HCT116 (cell line): ENCODE results near the gene HNRNPAB. TPM values are rescaled to one million over a fixed set of nuclear protein-coding genes. Genes with fewer than 3 reads are reported as not detected.
"Not testable (repeated sequence)": the region's sequence is repeated elsewhere in the genome, so short reads cannot be mapped to it uniquely, and the experiment has no call there.

Source experiments
- ATAC-seq: fragments of 200-7000 bp; cut with Tn5 transposase; 2 replicates; pipeline ENCODE4 v1.9.1; 2020; ENCODE audit warnings: mild to moderate bottlenecking, moderate library complexity
- BruUV-seq: library from RNA; stranded (reverse); fragments of 400-500 nt; replicated peaks from 2 replicates; lab custom pipeline; 2021; lab: Mats Ljungman, UMichigan
- CTCF ChIA-PET: fragments of 300-600 bp; sonication (Branson Sonifier 250); formaldehyde crosslinking; loops from one replicate; lab custom pipeline; 2021; ENCODE audit warnings: antibody characterized with exemption; lab: Charles Lee
- POLR2A ChIA-PET: fragments of 300-600, 350-600 bp; sonication (Branson Sonifier 250); formaldehyde crosslinking; loops from one replicate; lab custom pipeline; 2021; ENCODE audit warnings: antibody characterized with exemption; lab: Charles Lee
- RAD21 ChIA-PET, 2 experiments: fragments of 300-600 bp; sonication (Branson Sonifier 250); formaldehyde crosslinking; loops; one replicate each; lab custom pipeline; 2023; ENCODE audit warnings: low total read pairs in 2 of 2; ENCODE audit not compliant: uncharacterized antibody in 2 of 2, unreplicated experiment in 2 of 2, low non-redundant PET in 1 of 2; lab: Charles Lee
- DNase-seq: peaks from one replicate; pipeline ENCODE4 v3.0.0-alpha.2; 2010; ENCODE audit warnings: low read depth, low spot score
- H2AFZ ChIP-seq: fragments of 200-600 bp; shearing (Covaris generic), sonication (generic); 2 replicates; pipeline ENCODE4 v1.6.1; 2017; ENCODE audit warnings: low read depth, mixed run types, mixed read lengths, antibody characterized with exemption, low read length; ENCODE audit not compliant: poor library complexity, severe bottlenecking
- H3K27ac ChIP-seq: 2 replicates; pipeline ENCODE4 v1.5.1; 2012; ENCODE audit warnings: low read depth, low read length
- H3K27me3 ChIP-seq: fragments of 200-600 bp; sonication (generic); 2 replicates; pipeline ENCODE4 v1.6.1; 2016; ENCODE audit warnings: mixed run types, low read length, mixed read lengths; ENCODE audit not compliant: insufficient read depth
- H3K36me3 ChIP-seq, 2 experiments: fragments of 200-500 bp in 1 of 2; fragments of 200-600 bp in 1 of 2; sonication (Bioruptor generic) in 1 of 2; sonication (generic) in 1 of 2; 2 replicates each; pipeline versions ENCODE4 v1.5.1 to v1.6.1; 2014 to 2016; ENCODE audit warnings: low read length in 2 of 2, inconsistent platforms in 1 of 2, mixed read lengths in 1 of 2, mixed run types in 1 of 2; ENCODE audit not compliant: insufficient read depth in 2 of 2, control insufficient read depth in 1 of 2
- H3K4me1 ChIP-seq, 2 experiments: fragments of 200-600 bp in 1 of 2; sonication (generic) in 1 of 2; 2 replicates each; pipeline versions ENCODE4 v1.5.1 to v1.6.1; 2012 to 2017; ENCODE audit warnings: low read length in 2 of 2, inconsistent platforms in 1 of 2, mild to moderate bottlenecking in 1 of 2, mixed read lengths in 1 of 2, mixed run types in 1 of 2, moderate library complexity in 1 of 2; ENCODE audit not compliant: insufficient read depth in 2 of 2, control insufficient read depth in 1 of 2
- H3K4me2 ChIP-seq: fragments of 200-600 bp; sonication (generic); 2 replicates; pipeline ENCODE4 v1.6.1; 2017; ENCODE audit warnings: mixed run types, low read length, mixed read lengths
- H3K4me3 ChIP-seq, 2 experiments: fragments of 200-600 bp in 1 of 2; sonication (generic) in 1 of 2; replicated peaks in 1 of 2; 2 replicates each; pipeline ENCODE4 v1.5.1; 2011 to 2016; ENCODE audit warnings: low read length in 2 of 2, control low read depth in 1 of 2, low read depth in 1 of 2, mild to moderate bottlenecking in 1 of 2, mixed read lengths in 1 of 2, mixed run types in 1 of 2
- H3K79me2 ChIP-seq: fragments of 200-600 bp; sonication (generic); 2 replicates; pipeline ENCODE4 v1.6.1; 2017; ENCODE audit warnings: mild to moderate bottlenecking, mixed run types, low read length, moderate library complexity, mixed read lengths; ENCODE audit not compliant: insufficient read depth
- H3K9ac ChIP-seq: fragments of 200-600 bp; sonication (generic); 2 replicates; pipeline ENCODE4 v1.6.1; 2016; ENCODE audit warnings: low read length, mixed read lengths
- H3K9me2 ChIP-seq: fragments of 200-600 bp; sonication (generic), shearing (Covaris generic); 2 replicates; pipeline ENCODE4 v1.6.1; 2017; ENCODE audit warnings: mixed run types, mild to moderate bottlenecking, moderate library complexity; ENCODE audit not compliant: insufficient read depth
- H3K9me3 ChIP-seq, 2 experiments: fragments of 200-500 bp in 1 of 2; fragments of 200-600 bp in 1 of 2; sonication (Bioruptor generic) in 1 of 2; sonication (generic) in 1 of 2; 2 replicates each; pipeline ENCODE4 v1.6.1; 2014 to 2017; ENCODE audit warnings: low read length in 2 of 2, mixed read lengths in 2 of 2, inconsistent platforms in 1 of 2, low read depth in 1 of 2, mild to moderate bottlenecking in 1 of 2, mixed run types in 1 of 2, moderate library complexity in 1 of 2; ENCODE audit not compliant: control insufficient read depth in 1 of 2, insufficient read depth in 1 of 2
- H4K20me1 ChIP-seq: fragments of 200-600 bp; sonication (generic), shearing (Covaris generic); 2 replicates; pipeline ENCODE4 v1.6.1; 2017; ENCODE audit warnings: mixed run types, mild to moderate bottlenecking, moderate library complexity; ENCODE audit not compliant: insufficient read depth
- ATF3 ChIP-seq: IDR thresholded peaks from 2 replicates; pipeline ENCODE4 v1.6.1; 2012
- CEBPB ChIP-seq: IDR thresholded peaks from 2 replicates; pipeline ENCODE4 v1.6.1; 2012; ENCODE audit warnings: low read depth
- CTCF ChIP-seq, 3 experiments: fragments of 200-600 bp in 1 of 3; sonication (generic) in 1 of 3; IDR thresholded peaks in 2 of 3; conservative IDR thresholded peaks in 1 of 3; 2 replicates each; pipeline ENCODE4 v1.5.1; 2012 to 2017; ENCODE audit warnings: low read depth in 2 of 3, low read length in 2 of 3, antibody characterized with exemption in 1 of 3, borderline replicate concordance in 1 of 3, control low read depth in 1 of 3, mild to moderate bottlenecking in 1 of 3, mixed read lengths in 1 of 3, mixed run types in 1 of 3, moderate library complexity in 1 of 3; ENCODE audit not compliant: insufficient read depth in 1 of 3
- EGR1 ChIP-seq: IDR thresholded peaks from 2 replicates; pipeline ENCODE4 v1.6.1; 2012; ENCODE audit warnings: low read depth
- EZH2 ChIP-seq: fragments of 200-600 bp; sonication (generic); IDR thresholded peaks from 2 replicates; pipeline ENCODE4 v1.6.1; 2017; ENCODE audit warnings: antibody characterized with exemption, mixed run types
- EZH2phosphoT487 ChIP-seq: fragments of 200-600 bp; IDR thresholded peaks from 2 replicates; pipeline ENCODE4 v1.6.1; 2018; ENCODE audit warnings: antibody characterized with exemption, borderline replicate concordance
- JUND ChIP-seq: IDR thresholded peaks from 2 replicates; pipeline ENCODE4 v1.6.1; 2012
- MAX ChIP-seq: IDR thresholded peaks from 2 replicates; pipeline ENCODE4 v1.6.1; 2012
- POLR2AphosphoS5 ChIP-seq: IDR thresholded peaks from 2 replicates; pipeline ENCODE4 v1.6.1; 2011; ENCODE audit warnings: mild to moderate bottlenecking, low read depth, low read length, moderate library complexity
- RAD21 ChIP-seq: IDR thresholded peaks from 2 replicates; pipeline ENCODE4 v1.6.1; 2012; ENCODE audit warnings: low read depth, mild to moderate bottlenecking
- SIN3A ChIP-seq: IDR thresholded peaks from 2 replicates; pipeline ENCODE4 v1.6.1; 2012; ENCODE audit warnings: low read depth
- SP1 ChIP-seq: IDR thresholded peaks from 2 replicates; pipeline ENCODE4 v1.6.1; 2012; ENCODE audit warnings: low read depth
- YY1 ChIP-seq: IDR thresholded peaks from 2 replicates; pipeline ENCODE4 v1.6.1; 2011; ENCODE audit warnings: low read length, low read depth, moderate library complexity, mild to moderate bottlenecking; ENCODE audit not compliant: insufficient replicate concordance; ENCODE audit errors: extremely low read depth
- ZBTB33 ChIP-seq: IDR thresholded peaks from 2 replicates; pipeline ENCODE4 v1.6.1; 2011; ENCODE audit warnings: mild to moderate bottlenecking, low read length, moderate library complexity; ENCODE audit not compliant: insufficient replicate concordance; ENCODE audit errors: extremely low read depth
- ZFX ChIP-seq: fragments of 450-650 bp; IDR thresholded peaks from 2 replicates; pipeline ENCODE4 v1.6.1; 2017
- ZNF274 ChIP-seq: fragments of 200-500 bp; sonication (Bioruptor generic); IDR thresholded peaks from 2 replicates; pipeline ENCODE4 v1.6.1; 2014; ENCODE audit warnings: mild to moderate bottlenecking, low read depth, low read length, inconsistent platforms
- intact Hi-C: fragments of 100-400 bp; cut with micrococcal nuclease; formaldehyde crosslinking; loops from 2 replicates; pipeline ENCODE4 v1.10.0; 2022
- total RNA-seq: library from RNA; stranded (reverse); gene quantifications from one replicate; pipeline ENCODE4 v1.2.1, GENCODE V29; 2021; ENCODE audit not compliant: unreplicated experiment

The HNRNPAB gene
- total RNA-seq, 1 experiment from 2014 or later: 273 TPM

- BruUV-seq, RAD21 ChIA-PET: not testable (repeated sequence)
These were observed 49.3 kb downstream of the HNRNPAB start for GRCh38 chr5:178253632-178254031.

GRCh38 chr5:178256746-178257145 lies 52.4 kb downstream of the HNRNPAB start:
- no peaks in the 10 kb centered on the region for H3K36me3 ChIP-seq
- ChIA-PET POLR2A (no interaction called here), RAD21 (no interaction called here), CTCF (no interaction called here)
- no peaks in the 10 kb centered on the region for H3K4me1 ChIP-seq
- H3K79me2 ChIP-seq: no peaks in the 10 kb centered on the region
- H3K27me3 ChIP-seq: no peaks in the 10 kb centered on the region
- no peaks in the 10 kb centered on the region for H4K20me1 ChIP-seq
- H3K9ac ChIP-seq: no peak overlapping the region
- no peaks in the 10 kb centered on the region for H3K9me3 ChIP-seq
- no peaks in the 10 kb centered on the region for H3K9me2 ChIP-seq
- no peak overlapping the region for H2AFZ ChIP-seq
- H3K4me2 ChIP-seq: no peak overlapping the region
- BruUV-seq: no TSS peak
- no peak for DNase-seq
- H3K4me3 ChIP-seq: no peak overlapping the region
- no peak overlapping the region for H3K27ac ChIP-seq
- no peak for ATAC-seq
- intact Hi-C loops: no loop called here
- TF ChIP-seq EZH2phosphoT487 (no peak), ATF3 (no peak), RAD21 (no peak), CEBPB (no peak), YY1 (no peak), JUND (no peak), EGR1 (no peak), SIN3A (no peak), ZNF274 (no peak), EZH2 (no peak), ZFX (no peak), POLR2AphosphoS5 (no peak), MAX (no peak), SP1 (no peak), ZBTB33 (no peak), CTCF (IDR thresholded peaks at IDR 0.05 in 2 of 3, conservative IDR thresholded peaks at IDR 0.05 in 1 of 3; ENCODE audit: borderline replicate concordance in 1 of 3, insufficient read depth in 1 of 3, low read depth in 2 of 3, low read length in 2 of 3) (no peak)

More at GRCh38 chr5:178253632-178254031, 49.3 kb downstream of the HNRNPAB start:
- CTCF ChIA-PET, H3K27me3 ChIP-seq, H3K4me3 ChIP-seq, H3K9me2 ChIP-seq, H3K9ac ChIP-seq, H3K79me2 ChIP-seq, ATAC-seq, intact Hi-C loops, H2AFZ ChIP-seq, H3K27ac ChIP-seq, H3K4me1 ChIP-seq, H3K9me3 ChIP-seq, H4K20me1 ChIP-seq, DNase-seq, H3K4me2 ChIP-seq, H3K36me3 ChIP-seq: not testable (repeated sequence)
- POLR2A ChIA-PET: interaction anchor here (0.6 kb wide), 1 partner anchor 1093 kb away, joined by 3 read pairs; no protein-coding TSS in a partner anchor
